Raji (cell line): ENCODE results near the gene RNF227.

ENCODE experiments used
- POLR2A ChIP-seq: IDR thresholded peaks from 2 replicates; pipeline ENCODE4 v1.6.1; 2011; ENCODE audit warnings: low read depth, low read length, control low read depth; ENCODE audit not compliant: insufficient read depth

RNF227 gene

DNA sequence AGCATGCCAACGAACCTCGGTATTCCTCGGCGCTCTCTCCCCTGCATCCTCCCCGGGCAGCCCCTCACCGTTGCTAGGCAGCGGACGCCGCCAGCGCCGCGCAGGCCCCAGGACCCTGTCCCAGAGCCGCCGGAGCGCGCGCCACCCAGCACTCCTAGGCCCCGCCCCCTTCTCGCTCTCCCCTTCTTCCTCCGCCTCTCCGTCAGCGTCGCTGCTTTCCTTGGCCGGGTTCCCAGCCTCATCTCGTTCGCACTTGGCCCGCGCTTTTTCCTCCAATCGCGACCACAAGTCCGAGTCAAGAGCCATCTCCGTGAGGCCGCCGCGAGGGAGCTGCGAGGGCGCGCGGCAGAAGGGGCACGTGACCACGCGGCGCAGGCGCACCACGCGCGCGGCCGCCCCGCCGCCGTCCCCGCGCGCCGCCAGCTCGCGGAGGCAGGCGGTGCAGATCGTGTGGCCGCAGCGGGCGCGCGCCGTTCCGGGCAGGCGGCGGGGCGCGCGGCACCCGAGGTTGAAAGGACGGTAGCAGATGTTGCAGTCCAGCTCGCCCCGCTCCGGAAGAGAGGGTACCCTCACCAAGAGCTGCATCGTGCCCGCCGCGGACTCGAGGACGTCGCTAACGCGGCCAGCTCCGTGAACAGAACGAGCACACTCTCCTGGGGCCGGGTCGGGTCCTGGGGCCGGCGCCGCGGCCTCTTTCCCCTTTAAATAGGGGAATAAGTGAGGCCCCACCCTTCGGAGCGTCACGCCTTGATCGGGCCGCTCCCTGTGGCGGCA, at the start of gene RNF227:
TSS of gene RNF227 (minus strand) at position 679 of the 774 bp plus-strand sequence. CDS start at position 585, 94 bp downstream.
- no peak for TF ChIP-seq POLR2A

DNA sequence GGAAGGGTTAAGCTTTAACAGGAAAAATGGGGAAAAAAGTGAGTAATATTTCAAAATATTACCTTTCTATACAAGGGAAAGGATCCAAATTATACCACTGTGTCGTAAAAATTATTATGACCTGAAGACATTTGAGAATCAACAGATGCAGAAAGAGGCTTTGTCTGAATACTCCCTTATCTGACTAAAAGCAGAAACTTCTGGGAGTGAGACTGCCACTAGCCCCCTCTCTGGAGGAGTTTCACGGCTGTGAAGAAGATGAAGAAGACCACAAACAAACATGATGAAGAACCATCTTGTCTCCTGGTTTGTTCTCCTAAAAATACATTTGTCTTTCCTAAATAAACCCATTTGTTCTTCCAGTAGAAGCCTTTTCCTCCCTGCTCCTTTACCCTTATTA, 45.3 kb upstream of the RNF227 start:
- no peak for TF ChIP-seq POLR2A

DNA sequence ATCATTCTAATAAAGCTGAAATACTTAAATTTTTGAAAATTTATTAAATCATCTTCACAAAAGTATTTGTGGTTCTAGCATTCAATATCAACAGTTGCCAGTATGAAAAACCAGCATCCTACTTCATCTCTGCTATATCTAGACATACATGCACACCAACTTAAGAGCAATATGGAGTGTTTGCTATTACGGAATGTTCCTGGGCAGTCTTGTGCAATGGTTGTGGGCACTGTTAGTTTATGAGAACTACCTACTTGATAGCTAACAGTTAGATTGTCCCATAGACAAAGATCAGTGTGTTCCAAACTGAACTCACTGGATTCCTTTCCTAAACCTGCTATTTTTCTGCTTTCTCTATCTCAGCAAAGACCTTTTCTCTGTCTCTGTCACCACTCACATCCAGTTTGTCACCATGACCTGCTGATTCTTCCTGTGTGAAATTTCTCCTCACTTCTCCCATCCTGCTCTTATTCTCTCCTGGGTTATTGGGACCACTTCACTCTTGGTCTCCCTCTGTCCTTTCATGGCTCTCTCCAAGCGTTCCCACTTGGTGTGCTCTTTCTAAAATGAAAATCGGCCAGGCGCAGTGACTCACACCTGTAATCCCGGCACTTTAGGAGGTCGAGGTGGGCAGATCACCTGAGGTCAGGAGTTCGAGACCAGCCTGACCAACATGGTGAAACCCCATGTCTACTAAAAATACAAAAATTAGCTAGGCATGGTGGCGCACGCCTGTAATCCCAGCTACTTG, 43.6 kb upstream of the RNF227 start:
- no peak for TF ChIP-seq POLR2A

DNA sequence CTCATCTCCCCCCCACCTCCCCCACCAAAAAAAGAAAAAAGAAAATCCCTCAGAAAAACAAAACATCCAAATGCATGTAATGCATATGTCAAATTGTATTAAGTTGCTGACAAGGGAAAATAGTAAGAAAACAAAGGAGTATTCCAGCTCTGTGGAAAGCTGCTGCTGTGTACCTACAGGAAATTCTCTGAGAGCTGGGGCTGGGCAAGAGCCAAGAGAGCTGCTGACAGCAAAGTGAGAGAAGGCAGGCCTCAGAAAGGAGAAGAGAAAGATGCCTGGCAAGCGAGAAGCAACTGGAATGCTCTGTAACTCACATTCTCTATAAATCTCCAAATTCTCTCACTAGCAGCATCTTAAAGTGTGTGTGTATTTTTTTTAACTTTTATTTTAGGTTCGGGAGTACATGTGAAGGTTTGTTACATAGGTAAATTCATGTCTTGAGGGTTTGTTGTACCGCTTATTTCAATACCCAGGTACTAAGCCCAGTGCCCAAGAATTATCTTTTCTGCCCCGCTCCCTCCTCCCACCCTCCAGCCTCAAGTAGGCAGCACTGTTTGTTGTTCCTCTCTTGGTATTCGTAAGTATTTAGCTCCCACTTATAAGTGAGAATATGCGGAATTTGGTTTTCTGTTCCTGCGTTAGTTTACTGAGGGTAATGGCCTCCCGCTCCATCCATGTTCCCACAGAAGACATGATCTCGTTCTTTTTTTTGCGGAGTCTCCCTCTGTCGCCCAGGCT, 40.3 kb upstream of the RNF227 start:
- no peak for TF ChIP-seq POLR2A

- no peak for TF ChIP-seq POLR2A
Measured at GRCh38 chr17:7955414-7956227, 39.5 kb upstream of the RNF227 start.

DNA sequence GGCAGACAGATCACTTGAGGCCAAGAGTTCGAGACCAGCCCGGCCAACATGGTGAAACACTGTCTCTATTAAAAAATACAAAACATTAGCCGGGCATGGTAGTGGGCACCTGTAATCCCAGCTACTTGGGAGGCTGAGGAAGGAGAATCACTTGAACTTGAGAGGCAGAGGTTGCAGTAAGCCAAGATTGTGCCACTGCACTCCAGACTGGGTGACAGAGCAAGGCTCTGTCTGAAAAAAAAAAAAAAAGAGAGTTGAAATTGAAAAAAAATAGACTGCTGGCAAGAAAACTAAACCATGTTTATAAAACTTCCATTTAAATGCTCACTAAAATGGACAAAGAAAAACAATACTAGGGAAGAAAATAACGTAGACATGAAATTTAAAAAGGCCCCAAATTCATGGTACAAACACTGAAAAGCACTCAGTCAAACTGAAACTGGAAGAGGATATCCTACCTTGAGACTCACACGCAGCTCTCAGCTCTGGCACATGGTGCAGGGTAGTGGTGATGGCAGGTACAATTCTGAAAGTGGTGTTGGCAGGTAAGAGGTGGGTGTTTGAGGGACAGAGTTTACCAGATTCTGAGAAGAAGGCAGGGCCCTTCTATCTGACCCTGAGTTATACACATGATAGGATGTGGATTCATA, 35.2 kb upstream of the RNF227 start:
- no peak for TF ChIP-seq POLR2A

DNA sequence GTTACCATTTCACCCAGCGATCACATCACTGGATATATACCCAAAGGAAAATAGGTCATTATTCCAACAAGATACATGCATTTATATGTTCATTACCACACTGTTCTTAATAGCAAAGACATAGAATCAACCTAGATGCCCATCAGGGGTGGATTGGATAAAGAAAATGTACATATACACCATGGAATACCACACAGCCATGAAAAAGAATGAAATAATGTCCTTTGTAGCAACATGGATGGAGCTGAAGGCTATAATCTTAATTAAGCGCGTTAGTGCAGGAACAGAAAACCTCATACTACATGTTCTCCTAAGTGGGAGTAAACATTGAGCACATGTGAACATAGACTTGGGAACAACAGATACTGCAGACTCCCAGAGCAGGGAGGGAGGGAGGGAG, 34.5 kb upstream of the RNF227 start:
- TF ChIP-seq POLR2A: no peak

DNA sequence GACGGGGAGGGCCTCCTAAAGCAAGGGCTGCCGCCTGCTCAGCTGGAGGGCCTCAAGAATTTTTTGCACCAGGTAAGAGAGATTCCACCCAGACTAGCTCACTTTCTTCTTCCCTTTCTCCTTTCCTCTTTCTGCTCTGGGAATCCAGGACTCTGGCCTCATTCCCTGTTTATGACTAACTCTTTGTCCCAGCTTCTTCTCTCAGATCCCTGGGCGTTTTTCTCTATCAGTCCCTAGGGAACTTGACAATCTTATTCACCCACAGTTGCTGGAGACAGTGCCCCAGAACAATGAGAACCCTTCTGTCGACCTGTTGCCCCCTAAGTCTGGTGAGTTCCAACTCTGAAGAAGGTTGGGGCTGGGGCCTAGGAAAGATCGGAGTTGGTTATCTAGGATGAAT, 31.6 kb upstream of the RNF227 start:
- TF ChIP-seq POLR2A: no peak

- no peak for TF ChIP-seq POLR2A
Measured at GRCh38 chr17:7946441-7946840, 30.4 kb upstream of the RNF227 start.

DNA sequence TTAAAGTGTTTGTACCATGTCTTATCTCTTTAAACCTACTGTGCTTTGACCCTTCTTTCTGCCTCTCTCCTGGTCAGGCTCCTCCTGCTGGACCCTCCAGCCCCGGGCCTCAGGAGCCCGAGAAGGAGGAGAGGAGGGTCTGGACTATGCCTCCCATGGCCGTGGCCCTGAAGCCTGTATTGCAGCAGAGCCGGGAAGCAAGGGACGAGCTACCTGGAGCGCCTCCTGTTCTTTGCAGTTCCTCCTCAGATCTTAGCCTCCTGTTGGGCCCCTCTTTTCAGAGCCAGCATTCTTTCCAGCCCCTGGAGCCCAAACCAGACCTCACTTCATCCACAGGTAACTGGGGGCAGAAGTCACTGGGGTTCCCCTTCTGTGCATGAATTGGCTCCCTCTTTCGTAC, 29.6 kb upstream of the RNF227 start:
- TF ChIP-seq POLR2A: no peak

- no peak for TF ChIP-seq POLR2A
Measured at GRCh38 chr17:7944326-7944725, 28.2 kb upstream of the RNF227 start.

DNA sequence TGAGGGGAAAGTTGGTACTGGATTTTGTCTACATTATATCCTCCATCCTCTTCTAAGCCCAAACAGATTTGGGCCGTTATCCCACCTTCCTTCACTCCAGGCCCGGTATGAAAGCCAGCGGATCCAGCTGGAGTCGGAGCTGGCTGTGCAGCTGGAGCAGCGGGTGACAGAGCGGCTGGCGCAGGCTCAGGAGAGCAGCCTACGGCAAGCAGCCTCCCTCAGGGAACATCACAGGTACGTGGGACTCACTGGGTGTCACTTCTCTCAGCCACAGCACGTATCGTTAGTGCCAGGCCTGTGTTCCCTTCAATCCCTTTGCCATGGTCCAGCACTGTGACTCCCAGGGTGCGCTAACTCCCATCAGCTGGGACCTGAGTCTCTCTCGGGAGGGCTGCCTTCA, 27.2 kb upstream of the RNF227 start:
- no peak for TF ChIP-seq POLR2A

DNA sequence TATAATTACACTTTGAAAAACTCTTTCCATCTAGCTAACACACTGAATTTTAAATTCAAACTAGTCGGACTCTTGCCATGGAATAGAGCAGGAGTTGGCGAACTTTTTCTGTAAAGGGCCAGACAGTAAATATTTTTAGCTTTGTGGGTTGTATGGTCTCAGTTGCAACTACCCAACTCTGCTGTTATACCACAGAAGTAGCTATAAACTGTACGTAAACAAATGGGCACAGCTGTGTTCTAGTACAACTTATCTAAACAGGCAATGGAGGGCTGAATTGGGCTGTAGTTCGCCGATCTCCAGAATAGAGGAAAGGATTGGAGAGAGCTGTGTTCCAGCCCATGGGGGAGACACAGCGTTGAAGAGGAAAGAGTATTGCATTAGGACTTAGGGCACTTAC, 24.7 kb upstream of the RNF227 start:
- no peak for TF ChIP-seq POLR2A

DNA sequence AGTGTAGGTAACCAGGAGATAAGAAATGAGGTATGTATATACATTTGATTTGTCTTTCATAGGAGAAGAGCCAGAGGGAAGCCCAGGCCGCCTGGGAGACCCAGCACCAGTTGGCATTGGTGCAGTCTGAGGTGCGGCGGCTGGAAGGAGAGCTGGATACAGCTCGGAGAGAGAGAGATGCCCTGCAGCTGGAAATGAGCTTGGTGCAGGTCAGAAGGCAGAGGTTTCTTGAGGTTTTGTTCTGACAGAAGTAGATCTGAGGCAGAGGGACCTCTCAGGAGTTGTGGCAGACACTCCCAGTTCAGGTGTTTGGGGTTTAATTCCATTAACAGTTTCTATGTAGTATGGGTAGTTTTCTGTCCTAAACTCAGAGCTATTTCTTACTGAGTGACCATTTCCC, 23.9 kb upstream of the RNF227 start:
- no peak for TF ChIP-seq POLR2A
